Parathyroid adenoma (tissue), 2 donors: ENCODE measurements around the gene PLPP2.

ENCODE experiments used
- H2AFZ ChIP-seq: fragments of 300-600 bp; sonication (generic); one replicate; pipeline ENCODE4 v1.7.0; 2017; ENCODE audit warnings: antibody characterized with exemption, mild to moderate bottlenecking
- H3K27ac ChIP-seq: fragments of 300-600 bp; sonication (generic); one replicate; pipeline ENCODE4 v1.7.0; 2017
- H3K27me3 ChIP-seq: fragments of 300-600 bp; sonication (generic); one replicate; pipeline ENCODE4 v1.7.0; 2017; ENCODE audit warnings: low read length; ENCODE audit not compliant: control insufficient read depth, insufficient read depth
- H3K36me3 ChIP-seq: fragments of 300-600 bp; sonication (generic); one replicate; pipeline ENCODE4 v1.7.0; 2017; ENCODE audit warnings: low read length; ENCODE audit not compliant: control insufficient read depth, insufficient read depth
- H3K4me1 ChIP-seq: fragments of 300-600 bp; sonication (generic); one replicate; pipeline ENCODE4 v1.7.0; 2017; ENCODE audit warnings: control low read depth
- H3K4me2 ChIP-seq: fragments of 300-600 bp; sonication (generic); one replicate; pipeline ENCODE4 v1.7.0; 2017; ENCODE audit warnings: low read length
- H3K4me3 ChIP-seq: fragments of 300-600 bp; sonication (generic); one replicate; pipeline ENCODE4 v1.7.0; 2017; ENCODE audit warnings: low read depth, low read length
- H3K79me2 ChIP-seq: fragments of 300-600 bp; sonication (generic); one replicate; pipeline ENCODE4 v1.7.0; 2017; ENCODE audit warnings: control low read depth
- H3K9ac ChIP-seq: fragments of 300-600 bp; sonication (generic); one replicate; pipeline ENCODE4 v1.7.0; 2017; ENCODE audit warnings: mild to moderate bottlenecking
- H3K9me3 ChIP-seq: fragments of 300-600 bp; sonication (generic); one replicate; pipeline ENCODE4 v1.7.0; 2017; ENCODE audit warnings: low read length; ENCODE audit not compliant: control insufficient read depth
- CTCF ChIP-seq: fragments of 300-600 bp; sonication (generic); IDR thresholded peaks from one replicate; pipeline ENCODE4 v1.7.0; 2017; ENCODE audit warnings: antibody characterized with exemption, mild to moderate bottlenecking
- donor health status: primary hyperparathyroidism.

Gene PLPP2

GRCh38 chr19:311813-312261 lies 20.6 kb upstream of the PLPP2 start:
- H3K4me3 ChIP-seq: no peak overlapping the region
- H3K36me3 ChIP-seq: no peaks in the 10 kb centered on the region
- no peak overlapping the region for H3K4me2 ChIP-seq

DNA sequence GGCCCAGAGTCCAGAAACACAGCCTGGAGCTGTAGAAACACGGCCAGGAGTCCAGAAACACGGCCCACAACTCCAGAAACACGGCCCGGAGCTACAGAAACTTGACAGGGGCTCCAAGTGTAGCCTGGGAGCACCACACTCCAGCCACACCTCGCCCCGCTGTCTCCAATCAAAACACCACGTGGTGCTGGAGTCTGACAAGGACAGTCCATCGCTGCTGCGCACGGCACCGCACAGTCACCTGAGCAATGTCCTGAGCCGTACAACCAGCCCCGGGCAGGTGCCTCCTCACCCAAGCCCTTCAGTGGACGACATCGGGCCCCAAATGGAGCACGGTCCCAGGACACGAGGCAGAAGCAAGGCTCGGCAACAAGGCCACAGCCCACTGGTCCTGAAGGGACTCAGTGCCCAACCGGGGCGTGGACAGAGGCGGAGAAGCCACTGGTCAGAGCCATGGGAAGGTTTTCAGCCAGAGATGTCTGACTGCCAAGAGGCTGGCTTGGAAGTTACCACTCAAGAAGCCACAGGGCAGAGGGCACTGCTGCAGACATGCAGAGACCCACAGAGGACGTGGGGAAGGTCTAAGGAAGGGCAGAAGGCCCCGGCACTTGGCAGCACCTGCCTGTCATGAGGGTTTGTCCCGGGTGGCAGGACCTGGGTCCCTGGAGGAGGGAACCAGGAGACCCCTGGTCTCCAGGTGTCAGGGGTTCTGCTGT lies 19.7 kb upstream of the PLPP2 start:
- no peak overlapping the region for H3K4me2 ChIP-seq
- peaks cover 5% of the 10 kb centered on the region for H3K79me2 ChIP-seq
- H3K4me1 ChIP-seq: no peaks in the 10 kb centered on the region
- H2AFZ ChIP-seq: no peak overlapping the region
- H3K36me3 ChIP-seq: no peaks in the 10 kb centered on the region
- no peak overlapping the region for H3K4me3 ChIP-seq
- H3K27me3 ChIP-seq: no peaks in the 10 kb centered on the region
- TF ChIP-seq CTCF: no peak
- no peaks in the 10 kb centered on the region for H3K9me3 ChIP-seq
- H3K9ac ChIP-seq: no peak overlapping the region
- peak overlapping the region; percentile 27 for H3K27ac ChIP-seq

More at GRCh38 chr19:311813-312261, 20.6 kb upstream of the PLPP2 start:
- Histone ChIP-seq H2AFZ (no peak overlapping the region), H3K27me3 (no peaks in the 10 kb centered on the region), H3K79me2 (peaks cover 5% of the 10 kb centered on the region), H3K9me3 (no peaks in the 10 kb centered on the region), H3K4me1 (no peaks in the 10 kb centered on the region), H3K27ac (no peak overlapping the region), H3K9ac (no peak overlapping the region)
- TF ChIP-seq CTCF: no peak

GRCh38 chr19:310141-310651 lies 19.0 kb upstream of the PLPP2 start:
- no peaks in the 10 kb centered on the region for H3K27me3 ChIP-seq
- H3K9me3 ChIP-seq: no peaks in the 10 kb centered on the region
- no peak for TF ChIP-seq CTCF
- H3K4me2 ChIP-seq: no peak overlapping the region
- no peaks in the 10 kb centered on the region for H3K36me3 ChIP-seq
- H2AFZ ChIP-seq: no peak overlapping the region
- H3K4me1 ChIP-seq: no peaks in the 10 kb centered on the region
- peaks cover 5% of the 10 kb centered on the region for H3K79me2 ChIP-seq
- H3K27ac ChIP-seq: no peak overlapping the region
- no peak overlapping the region for H3K9ac ChIP-seq
- no peak overlapping the region for H3K4me3 ChIP-seq

GRCh38 chr19:309206-309565 lies 18.0 kb upstream of the PLPP2 start:
- Histone ChIP-seq H3K9ac (no peak overlapping the region), H3K4me1 (no peaks in the 10 kb centered on the region), H3K27me3 (no peaks in the 10 kb centered on the region), H3K36me3 (no peaks in the 10 kb centered on the region), H2AFZ (no peak overlapping the region), H3K9me3 (no peaks in the 10 kb centered on the region), H3K79me2 (peaks cover 5% of the 10 kb centered on the region), H3K4me2 (no peak overlapping the region), H3K27ac (no peak overlapping the region), H3K4me3 (no peak overlapping the region)
- no peak for TF ChIP-seq CTCF
